B cell (primary cell): Measurements from ENCODE around the gene HTR4. TPM values are rescaled to one million over a fixed set of nuclear protein-coding genes. Genes with fewer than 3 reads are reported as not detected.

Source experiments
- ATAC-seq: fragments of 200-7000 bp; cut with Tn5 transposase; one replicate; pipeline ENCODE4 v1.10.0; 2021; ENCODE audit warnings: low read depth, mild to moderate bottlenecking, moderate number of reproducible peaks, moderate library complexity
- CTCF ChIA-PET: fragments of 350-600 bp; sonication (Branson Sonifier 250); formaldehyde crosslinking; loops from one replicate; lab custom pipeline; 2021; ENCODE audit warnings: antibody characterized with exemption, inconsistent platforms; lab: Charles Lee
- POLR2A ChIA-PET: fragments of 350-600 bp; sonication (Branson Sonifier 250); formaldehyde crosslinking; loops from one replicate; lab custom pipeline; 2021; ENCODE audit warnings: antibody characterized with exemption; lab: Charles Lee
- DNase-seq: peaks from one replicate; pipeline ENCODE4 v3.0.0; 2013
- H2AFZ ChIP-seq: 2 replicates; pipeline ENCODE4 v1.6.1; 2012; ENCODE audit warnings: mild to moderate bottlenecking, low read depth, low read length; ENCODE audit not compliant: insufficient read depth, poor library complexity, severe bottlenecking
- H3K27ac ChIP-seq, 2 donors: 1 replicate in 1 of 2; 2 replicates in 1 of 2; pipeline ENCODE4 v1.5.1; 2012 to 2013; ENCODE audit warnings: low read length in 2 of 2, mild to moderate bottlenecking in 2 of 2, moderate library complexity in 1 of 2
- H3K27me3 ChIP-seq, 4 experiments: fragments of 200-600 bp in 1 of 4; sonication (generic) in 1 of 4; replicated peaks in 1 of 4; 1 replicate in 2 of 4; 2 replicates in 2 of 4; pipeline versions ENCODE4 v1.6.1 to v1.7.0; 2013 to 2016; ENCODE audit warnings: low read length in 3 of 4, mild to moderate bottlenecking in 2 of 4, mixed read lengths in 1 of 4, moderate library complexity in 1 of 4; ENCODE audit not compliant: insufficient read depth in 4 of 4, control insufficient read depth in 3 of 4; ENCODE audit errors: control extremely low read depth in 1 of 4
- H3K36me3 ChIP-seq, 2 experiments: replicated peaks in 1 of 2; 1 replicate in 1 of 2; 2 replicates in 1 of 2; pipeline versions ENCODE4 v1.6.1 to v1.7.1; 2013; ENCODE audit warnings: low read length in 1 of 2; ENCODE audit not compliant: insufficient read depth in 2 of 2, control insufficient read depth in 1 of 2; ENCODE audit errors: control extremely low read depth in 1 of 2, extremely low read depth in 1 of 2
- H3K4me1 ChIP-seq, 2 donors: fragments of 200-600 bp in 1 of 2; sonication (generic) in 1 of 2; 1 replicate in 1 of 2; 2 replicates in 1 of 2; pipeline versions ENCODE4 v1.5.1 to v1.6.1; 2013 to 2017; ENCODE audit warnings: low read length in 2 of 2; ENCODE audit not compliant: control insufficient read depth in 2 of 2, insufficient read depth in 2 of 2
- H3K4me2 ChIP-seq: replicated peaks from 2 replicates; pipeline ENCODE3; 2012; ENCODE audit warnings: mild to moderate bottlenecking, low read depth, low read length; ENCODE audit not compliant: poor library complexity, severe bottlenecking
- H3K4me3 ChIP-seq, 5 experiments: fragments of 200-600 bp in 1 of 5; sonication (generic) in 1 of 5; 1 replicate in 3 of 5; 2 replicates in 2 of 5; pipeline versions ENCODE4 v1.5.1 to v1.7.0; 2011 to 2016; ENCODE audit warnings: low read length in 4 of 5, mild to moderate bottlenecking in 4 of 5, low read depth in 2 of 5, control low read depth in 1 of 5, moderate library complexity in 1 of 5; ENCODE audit not compliant: insufficient read depth in 1 of 5; ENCODE audit errors: control extremely low read depth in 1 of 5, extremely low read depth in 1 of 5
- H3K79me2 ChIP-seq: fragments of 200-600 bp; sonication (generic); one replicate; pipeline ENCODE4 v1.6.0; 2016; ENCODE audit warnings: low read length; ENCODE audit not compliant: control insufficient read depth, insufficient read depth
- H3K9ac ChIP-seq: fragments of 200-600 bp; sonication (generic); 2 replicates; pipeline ENCODE4 v1.6.1; 2017; ENCODE audit warnings: mild to moderate bottlenecking, low read length, moderate library complexity
- H3K9me3 ChIP-seq, 3 donors: one replicate each; pipeline versions ENCODE4 v1.6.1 to v1.7.1; 2013; ENCODE audit warnings: low read length in 2 of 3; ENCODE audit not compliant: control insufficient read depth in 2 of 3, insufficient read depth in 1 of 3; ENCODE audit errors: control extremely low read depth in 1 of 3
- H4K20me1 ChIP-seq: 2 replicates; pipeline ENCODE4 v1.6.0; 2012; ENCODE audit warnings: mild to moderate bottlenecking, low read length; ENCODE audit not compliant: insufficient read depth, control insufficient read depth, poor library complexity, severe bottlenecking
- H3K27ac Mint-ChIP-seq: one replicate; pipeline ENCODE4 v1.8.0; 2021; ENCODE audit warnings: mixed read lengths
- H3K27me3 Mint-ChIP-seq: one replicate; pipeline ENCODE4 v1.8.0; 2021; ENCODE audit warnings: mixed read lengths
- H3K4me1 Mint-ChIP-seq: one replicate; pipeline ENCODE4 v1.8.0; 2021; ENCODE audit warnings: mixed read lengths
- H3K4me3 Mint-ChIP-seq: one replicate; pipeline ENCODE4 v1.8.0; 2021; ENCODE audit warnings: mixed read lengths
- H3K9me3 Mint-ChIP-seq: one replicate; pipeline ENCODE4 v1.8.0; 2022; ENCODE audit warnings: mixed read lengths; ENCODE audit not compliant: insufficient read depth
- EZH2 ChIP-seq: IDR thresholded peaks from 2 replicates; pipeline ENCODE4 v1.6.1; 2012; ENCODE audit warnings: borderline replicate concordance, low read depth, mild to moderate bottlenecking, moderate library complexity, low read length; ENCODE audit not compliant: insufficient read depth, poor library complexity, severe bottlenecking
- WGBS: methylation state at CpG from one replicate; pipeline ENCODE4 v1.1.5; 2013; ENCODE audit warnings: missing lambda C conversion rate; ENCODE audit not compliant: insufficient coverage; 5-methylcytosine and 5-hydroxymethylcytosine counted together
- intact Hi-C: fragments of 100-400 bp; cut with micrococcal nuclease; formaldehyde crosslinking; loops from one replicate; pipeline ENCODE4 v1.10.0; 2022
- polyA plus RNA-seq: library from polyadenylated mRNA; depleted of rRNA; stranded (reverse); fragments of >200 nt; gene quantifications from 2 replicates; pipeline ENCODE4 v1.2.3, GENCODE V29; 2012
- total RNA-seq, 2 donors: library from RNA; stranded (reverse); fragments of 120-200 nt in 1 of 2; gene quantifications; 1 replicate in 1 of 2; 2 replicates in 1 of 2; pipeline versions ENCODE4 v1.2.3 to v1.2.4, GENCODE V29; 2013 to 2022
- TF ChIP-seq, protein P1 (sequence below): fragments of 200-600 bp; IDR thresholded peaks from one replicate; pipeline ENCODE4 v1.8.0; 2022; ENCODE audit warnings: antibody characterized with exemption, mild to moderate bottlenecking

HTR4 gene
- total and polyA plus RNA-seq, 2 donors (not counting 1 experiment from before 2014, with no cell fraction given) = not detected

DNA sequence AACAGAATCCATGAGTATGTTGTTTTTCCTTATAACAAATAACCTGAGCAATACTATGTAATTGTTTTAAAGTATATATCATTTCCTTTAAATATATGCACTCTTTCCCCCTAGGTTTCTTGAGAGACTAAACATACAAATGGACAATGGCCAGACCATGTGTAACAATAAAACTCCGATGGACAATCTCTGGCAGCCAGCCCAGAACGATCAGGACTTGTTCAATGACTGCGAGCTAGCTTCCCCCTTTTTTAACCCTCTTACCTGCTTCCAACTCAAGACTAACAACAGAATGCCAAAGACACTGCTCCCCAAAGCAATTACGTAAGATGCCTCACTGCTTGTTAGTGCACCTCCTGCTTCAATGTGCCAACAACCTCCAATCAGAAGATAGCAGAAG, 94.9 kb downstream of the HTR4 start:
- Mint-ChIP-seq H3K4me3 (no peak overlapping the region), H3K4me1 (no peaks in the 10 kb centered on the region), H3K27me3 (peaks cover 15% of the 10 kb centered on the region), H3K9me3 (no peaks in the 10 kb centered on the region), H3K27ac (no peak overlapping the region)
- CTCF ChIA-PET = no interaction called here
- no peak for DNase-seq
- POLR2A ChIA-PET = no interaction called here
- TF ChIP-seq, protein P1, sequence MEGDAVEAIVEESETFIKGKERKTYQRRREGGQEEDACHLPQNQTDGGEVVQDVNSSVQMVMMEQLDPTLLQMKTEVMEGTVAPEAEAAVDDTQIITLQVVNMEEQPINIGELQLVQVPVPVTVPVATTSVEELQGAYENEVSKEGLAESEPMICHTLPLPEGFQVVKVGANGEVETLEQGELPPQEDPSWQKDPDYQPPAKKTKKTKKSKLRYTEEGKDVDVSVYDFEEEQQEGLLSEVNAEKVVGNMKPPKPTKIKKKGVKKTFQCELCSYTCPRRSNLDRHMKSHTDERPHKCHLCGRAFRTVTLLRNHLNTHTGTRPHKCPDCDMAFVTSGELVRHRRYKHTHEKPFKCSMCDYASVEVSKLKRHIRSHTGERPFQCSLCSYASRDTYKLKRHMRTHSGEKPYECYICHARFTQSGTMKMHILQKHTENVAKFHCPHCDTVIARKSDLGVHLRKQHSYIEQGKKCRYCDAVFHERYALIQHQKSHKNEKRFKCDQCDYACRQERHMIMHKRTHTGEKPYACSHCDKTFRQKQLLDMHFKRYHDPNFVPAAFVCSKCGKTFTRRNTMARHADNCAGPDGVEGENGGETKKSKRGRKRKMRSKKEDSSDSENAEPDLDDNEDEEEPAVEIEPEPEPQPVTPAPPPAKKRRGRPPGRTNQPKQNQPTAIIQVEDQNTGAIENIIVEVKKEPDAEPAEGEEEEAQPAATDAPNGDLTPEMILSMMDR = no peak
- no peak for TF ChIP-seq EZH2
- Histone ChIP-seq H3K4me1 (no peaks in the 10 kb centered on the region), H3K4me3 (no peak overlapping the region), H3K9ac (no peak overlapping the region), H4K20me1 (no peaks in the 10 kb centered on the region), H2AFZ (no peak overlapping the region), H3K27ac (no peak overlapping the region), H3K79me2 (no peaks in the 10 kb centered on the region), H3K9me3 (no peaks in the 10 kb centered on the region), H3K27me3 (peaks cover 0 to 3% (median 0%) of the 10 kb centered on the region in 4 experiments), H3K4me2 (no peak overlapping the region), H3K36me3 (no peaks in the 10 kb centered on the region)
- 87% methylated on average over 4 of the region's 4 CpGs for WGBS
- ATAC-seq = no peak
- intact Hi-C loops = no loop called here

DNA sequence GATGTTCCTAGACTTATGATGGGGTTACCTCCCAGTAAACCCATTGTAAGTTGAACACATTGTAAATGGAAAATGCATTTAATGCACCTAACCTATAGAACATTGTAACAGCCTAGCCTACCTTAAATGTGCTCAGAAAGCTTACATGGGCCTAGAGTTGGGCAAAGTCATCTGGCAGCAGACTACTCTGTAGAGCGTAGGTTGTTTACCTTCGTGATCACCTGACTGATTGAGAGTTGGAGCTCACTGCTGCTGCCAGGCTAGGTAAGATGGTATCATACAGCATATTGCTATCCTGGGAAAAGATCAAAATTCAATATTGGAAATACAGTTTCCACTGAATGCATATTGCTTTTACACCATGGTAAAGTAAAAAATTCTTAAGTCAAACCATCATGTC, 95.4 kb downstream of the HTR4 start:
- DNase-seq (no peak), ATAC-seq (no peak)
- H4K20me1 ChIP-seq = no peaks in the 10 kb centered on the region
- intact Hi-C loops = no loop called here
- H3K27ac ChIP-seq = no peak overlapping the region
- TF ChIP-seq, protein P1 = no peak
- no peak for TF ChIP-seq EZH2
- CTCF ChIA-PET = no interaction called here
- H3K4me3 Mint-ChIP-seq = no peak overlapping the region
- POLR2A ChIA-PET = no interaction called here
- no peaks in the 10 kb centered on the region for H3K9me3 Mint-ChIP-seq
- no peaks in the 10 kb centered on the region for H3K9me3 ChIP-seq
- H3K79me2 ChIP-seq = no peaks in the 10 kb centered on the region
- H3K27me3 Mint-ChIP-seq = peaks cover 11% of the 10 kb centered on the region
- H3K27ac Mint-ChIP-seq = no peak overlapping the region
- no peak overlapping the region for H2AFZ ChIP-seq
- no peak overlapping the region for H3K4me3 ChIP-seq
- H3K4me1 ChIP-seq = no peaks in the 10 kb centered on the region
- no peak overlapping the region for H3K9ac ChIP-seq
- peaks cover 0 to 3% (median 0%) of the 10 kb centered on the region in 4 experiments for H3K27me3 ChIP-seq
- WGBS = 89% methylated on average over 2 of the region's 2 CpGs
- no peaks in the 10 kb centered on the region for H3K36me3 ChIP-seq
- no peaks in the 10 kb centered on the region for H3K4me1 Mint-ChIP-seq
- H3K4me2 ChIP-seq = no peak overlapping the region
